HL-60 (cell line): ENCODE results near the gene LYPLA2.

Experiments used
- DNase-seq, 2 experiments: peaks; one replicate each; pipeline ENCODE4 v3.0.0-alpha.2; 2010 to 2020; ENCODE audit warnings: low read depth in 1 of 2, low spot score in 1 of 2
- H3K27ac ChIP-seq: fragments of 250-450 bp; sonication (Bioruptor Pico); replicated peaks from 2 replicates; pipeline ENCODE4 v1.5.1; 2020; ENCODE audit warnings: mild to moderate bottlenecking, moderate library complexity
- H3K27me3 ChIP-seq: fragments of 250-450 bp; sonication (Bioruptor Pico); 2 replicates; pipeline ENCODE4 v1.5.1; 2021; ENCODE audit warnings: mild to moderate bottlenecking, moderate library complexity; ENCODE audit not compliant: insufficient read depth, poor library complexity, severe bottlenecking
- H3K4me3 ChIP-seq: replicated peaks from 2 replicates; pipeline ENCODE4 v1.5.1; 2011; ENCODE audit warnings: mild to moderate bottlenecking, control low read depth, low read length; ENCODE audit not compliant: insufficient read depth
- CTCF ChIP-seq: IDR thresholded peaks from one replicate; pipeline ENCODE4 v1.5.1; 2011; ENCODE audit warnings: low read length, control low read depth, inconsistent platforms; ENCODE audit not compliant: insufficient read depth
- GABPA ChIP-seq: IDR thresholded peaks from 2 replicates; pipeline ENCODE4 v1.6.1; 2012; ENCODE audit warnings: low read depth
- POLR2AphosphoS5 ChIP-seq: IDR thresholded peaks from 2 replicates; pipeline ENCODE4 v1.6.1; 2012; ENCODE audit warnings: low read depth
- REST ChIP-seq: IDR thresholded peaks from 2 replicates; pipeline ENCODE4 v1.6.1; 2012; ENCODE audit warnings: low read depth; ENCODE audit not compliant: insufficient replicate concordance
- SPI1 ChIP-seq: IDR thresholded peaks from 2 replicates; pipeline ENCODE4 v1.6.1; 2012; ENCODE audit warnings: low read depth, mild to moderate bottlenecking, borderline replicate concordance

Gene LYPLA2

GRCh38 chr1:23798662-23799142 is 7.8 kb downstream of the LYPLA2 start:
- DNase-seq = no peak
- TF ChIP-seq SPI1 = no peak
- TF ChIP-seq POLR2AphosphoS5 = no peak
- peak; percentile 9 for TF ChIP-seq CTCF
- no peak for TF ChIP-seq GABPA
- no peak for TF ChIP-seq REST
- no peaks in the 10 kb centered on the region for H3K27me3 ChIP-seq
- no peak overlapping the region for H3K4me3 ChIP-seq
- peak overlapping the region; percentile 93 for H3K27ac ChIP-seq

- no peak for DNase-seq
- Histone ChIP-seq H3K4me3 (peak overlapping the region; percentile 77), H3K27ac (peak overlapping the region; percentile 93), H3K27me3 (no peaks in the 10 kb centered on the region)
- no peak for TF ChIP-seq POLR2AphosphoS5
- TF ChIP-seq CTCF = no peak
- no peak for TF ChIP-seq REST
- TF ChIP-seq SPI1 = no peak
- TF ChIP-seq GABPA = no peak
Observed at GRCh38 chr1:23799255-23799569, 8.3 kb downstream of the LYPLA2 start.

- peak in 1 of 2 experiments; percentile 60 for DNase-seq
- no peak for TF ChIP-seq POLR2AphosphoS5
- TF ChIP-seq SPI1 = no peak
- TF ChIP-seq CTCF = no peak
- TF ChIP-seq GABPA = no peak
- TF ChIP-seq REST = no peak
- Histone ChIP-seq H3K27me3 (no peaks in the 10 kb centered on the region), H3K27ac (peak overlapping the region; percentile 93), H3K4me3 (peak overlapping the region; percentile 77)
Observed at GRCh38 chr1:23799570-23800399, 8.8 kb downstream of the LYPLA2 start.
